Lower leg skin (tissue), 3 donors: ENCODE measurements around the gene ZNF230.

Experiments
- CTCF ChIP-seq, 3 donors: fragments of 450-650 bp; IDR thresholded peaks; one replicate each; pipeline ENCODE4 v1.5.1; 2016; ENCODE audit warnings: antibody characterized with exemption in 3 of 3, mild to moderate bottlenecking in 3 of 3, moderate library complexity in 2 of 3
- POLR2A ChIP-seq, 2 donors: fragments of 450-650 bp; IDR thresholded peaks; one replicate each; pipeline ENCODE4 v1.6.1; 2016 to 2017; ENCODE audit warnings: antibody characterized with exemption in 2 of 2, mild to moderate bottlenecking in 1 of 2, moderate library complexity in 1 of 2

DNA sequence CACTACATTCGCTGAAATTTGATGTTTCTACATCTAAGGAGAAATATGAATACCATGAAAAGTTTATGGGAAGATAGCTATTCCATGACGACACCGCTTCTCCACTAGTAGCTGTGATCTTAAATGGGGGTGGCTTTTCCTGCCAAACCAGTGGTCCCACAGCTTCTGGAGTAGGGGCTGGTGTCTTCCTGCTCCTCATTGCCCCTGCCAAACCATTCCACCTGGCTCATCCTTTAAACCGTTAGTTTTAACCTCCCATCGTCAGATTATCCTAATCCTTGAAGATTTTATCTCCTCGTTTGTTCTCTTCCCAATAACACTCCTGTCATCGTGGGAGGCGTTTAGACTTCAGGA is 568 bp upstream of the ZNF230 start:
- no peak for TF ChIP-seq POLR2A (IDR thresholded peaks at IDR 0.05)
- TF ChIP-seq CTCF (IDR thresholded peaks at IDR 0.05): no peak
